Limb (tissue), 2 donors: ENCODE measurements around the gene SPECC1.
"Not testable (repeated sequence)": the region's sequence is repeated elsewhere in the genome, so short reads cannot be mapped to it uniquely, and the experiment has no call there.

Experiments
- DNase-seq, 2 donors: peaks; one replicate each; pipeline ENCODE4 v3.0.0-alpha.2; 2016; ENCODE audit errors: extremely low spot score in 2 of 2

The SPECC1 gene

DNA sequence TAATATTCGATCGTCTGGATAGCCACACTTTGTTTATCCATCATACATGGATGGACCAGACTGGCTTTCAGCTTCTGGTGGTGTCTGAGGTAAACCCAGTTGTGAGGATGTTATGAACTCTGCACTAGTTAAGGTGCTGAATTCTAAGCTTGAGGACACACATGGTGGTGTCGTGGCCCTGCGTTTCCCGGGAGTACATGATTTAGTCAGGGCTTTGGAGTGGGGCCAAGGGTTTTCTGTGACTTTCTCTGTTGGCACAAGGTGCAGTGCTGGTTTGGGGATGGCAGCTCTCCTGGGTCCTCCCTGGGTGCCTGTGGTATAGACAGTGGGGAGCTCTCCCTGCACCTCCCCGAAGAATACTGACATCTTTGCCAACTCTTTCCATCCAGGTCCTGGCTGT lies 116.6 kb downstream of the SPECC1 start:
- no peak for DNase-seq

DNA sequence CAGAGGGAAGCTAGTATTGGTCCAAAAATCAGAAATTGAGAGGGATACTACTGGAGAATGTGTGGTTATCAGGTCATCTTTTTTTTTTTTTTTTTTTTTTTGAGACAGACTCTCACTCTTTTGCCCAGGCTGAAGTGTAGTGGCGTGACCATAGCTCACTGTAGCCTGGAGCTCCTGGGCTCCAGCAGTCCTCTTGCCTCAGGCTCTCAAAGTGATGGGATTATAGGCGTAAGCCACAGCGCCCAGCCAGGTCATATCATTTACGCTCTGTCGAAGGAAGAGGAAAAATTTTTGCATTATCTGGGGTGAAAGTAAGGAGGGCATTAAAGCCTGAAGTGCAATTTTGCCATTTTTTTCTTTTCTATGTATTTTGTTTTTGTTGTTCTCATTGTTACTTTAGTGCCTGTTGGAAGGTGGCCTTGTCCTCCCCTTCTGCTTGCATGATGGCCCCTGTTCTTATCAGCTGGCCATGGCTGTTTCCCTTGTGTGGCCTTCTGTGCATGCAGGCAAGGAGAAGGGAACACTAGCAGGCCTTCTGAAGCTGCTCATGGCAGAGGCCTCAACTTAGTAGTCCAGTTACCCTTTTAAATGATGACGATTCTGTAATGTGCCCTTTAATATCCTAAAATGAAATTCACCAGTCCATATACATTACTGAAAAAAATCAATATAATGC lies 118.3 kb downstream of the SPECC1 start:
- DNase-seq, result no peak

DNA sequence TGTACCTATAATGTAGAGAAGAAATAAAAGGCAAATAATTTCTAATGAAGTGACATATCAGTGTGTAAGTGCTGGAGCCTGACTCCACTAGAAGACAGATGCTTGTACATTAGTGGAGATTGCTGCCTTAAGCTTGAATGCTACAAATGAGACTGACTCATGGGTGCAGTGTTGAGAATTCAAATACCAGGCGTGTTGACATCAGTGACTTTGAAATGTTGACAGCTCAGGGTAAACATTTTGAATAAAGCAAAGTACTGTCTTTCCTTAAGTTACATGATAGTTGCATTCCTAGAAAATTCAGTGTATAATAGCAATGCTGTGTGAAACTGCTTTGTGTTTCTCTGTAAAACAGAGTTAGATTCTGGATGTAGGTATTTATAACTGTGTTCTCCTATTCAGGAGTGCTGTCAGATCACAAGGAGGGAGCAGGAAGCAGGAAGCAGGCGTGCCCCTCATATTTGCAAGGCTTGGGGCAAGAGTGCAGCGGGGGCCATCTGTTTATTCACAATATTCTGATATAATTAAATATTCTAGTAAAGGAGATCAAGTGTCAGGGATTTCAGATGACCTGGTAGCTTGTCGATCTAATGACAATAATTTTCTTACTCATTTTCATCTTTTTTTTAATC lies 119.0 kb downstream of the SPECC1 start:
- DNase-seq, result no peak

DNA sequence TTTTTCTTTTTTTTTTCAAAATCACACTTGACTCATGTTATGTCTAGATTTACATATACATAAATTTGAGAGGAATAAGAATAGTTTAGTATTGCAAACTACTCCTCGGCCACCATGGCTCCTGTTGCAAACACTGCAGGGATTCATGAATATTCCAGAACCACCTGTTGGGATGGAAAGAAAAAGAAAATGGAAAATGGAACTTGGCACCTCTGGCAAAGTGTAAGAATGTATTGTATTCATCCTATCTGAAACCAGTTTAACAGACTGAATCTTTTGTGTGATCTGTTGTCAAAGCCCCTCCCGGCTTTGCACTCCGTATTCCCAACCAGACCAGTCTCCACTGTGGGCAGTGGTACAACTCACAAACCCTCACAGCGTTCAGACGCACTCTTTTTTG lies 124.4 kb downstream of the SPECC1 start:
- DNase-seq, result no peak

DNA sequence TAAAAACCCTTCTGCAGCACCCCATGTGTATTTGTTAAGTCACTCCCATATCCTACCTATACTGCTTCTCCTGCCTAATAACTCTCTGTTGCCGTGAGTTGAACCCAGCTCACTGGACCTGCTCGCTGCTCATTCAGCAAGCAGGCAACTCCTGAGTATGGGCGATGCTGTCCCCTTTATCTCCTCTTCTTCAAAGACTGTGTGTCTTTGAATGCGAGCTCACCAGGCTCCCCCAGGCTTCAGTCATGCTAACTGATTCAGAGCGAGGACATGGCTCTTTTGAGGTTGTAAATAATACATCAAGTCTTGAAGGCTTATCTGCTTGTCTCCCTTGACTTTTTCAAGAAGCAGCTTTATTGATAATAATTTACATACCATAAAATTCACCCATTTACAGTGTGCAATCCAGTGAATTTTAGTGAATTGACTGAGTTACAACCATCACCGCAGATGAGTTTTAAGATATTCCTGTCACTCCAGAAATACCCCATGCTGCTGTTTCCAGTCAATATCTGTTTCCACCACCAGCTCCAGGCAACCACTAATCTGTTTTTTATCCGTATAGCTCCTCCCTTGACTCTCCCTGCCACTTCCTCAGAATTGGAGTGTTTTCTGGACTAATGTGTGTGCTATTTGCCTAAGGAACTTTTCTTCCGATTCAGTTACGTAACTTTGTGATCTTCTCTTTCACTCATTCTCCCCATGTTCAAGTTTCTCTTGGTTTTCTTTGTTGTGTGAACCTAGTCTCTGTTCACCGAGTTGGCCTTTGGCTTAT lies 132.2 kb downstream of the SPECC1 start:
- DNase-seq, result no peak

DNA sequence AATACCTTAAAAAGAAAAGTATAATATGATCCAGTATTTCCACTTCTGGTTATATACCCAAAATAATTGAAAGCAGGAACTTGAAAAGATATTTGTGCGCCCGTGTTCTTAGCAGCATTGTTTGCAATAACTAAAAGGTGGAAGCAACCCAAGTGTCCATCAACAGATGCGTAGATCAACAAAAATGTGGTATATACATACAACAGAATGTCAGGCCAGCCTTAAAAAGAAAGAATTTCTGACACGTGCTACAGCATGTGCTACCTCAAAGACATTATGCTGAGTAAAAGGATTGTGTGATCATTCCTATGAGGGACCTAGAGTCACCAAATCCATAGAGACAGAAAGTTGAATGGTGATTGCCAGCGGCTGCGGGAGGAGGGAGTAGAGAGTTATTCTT lies 133.1 kb downstream of the SPECC1 start:
- no peak for DNase-seq

DNA sequence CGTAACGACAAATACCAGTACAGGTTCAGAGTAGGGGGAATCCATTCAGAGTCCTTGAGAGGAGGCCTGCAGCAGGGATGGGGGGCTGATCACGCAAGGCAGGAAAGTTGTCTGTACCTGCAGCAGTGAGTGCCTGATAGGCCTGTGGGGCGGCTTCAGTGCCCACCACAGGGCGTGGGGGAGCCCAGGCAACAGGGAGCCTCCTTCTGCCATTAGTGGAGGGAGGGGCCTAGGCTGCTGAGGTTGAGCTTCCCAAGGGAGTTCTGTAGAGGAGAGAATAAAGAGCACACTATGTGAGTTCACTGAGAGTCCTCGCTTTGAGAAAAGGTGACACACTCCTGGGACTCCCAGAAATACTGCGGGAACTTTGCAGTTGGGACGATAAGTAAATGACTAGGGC lies 134.6 kb downstream of the SPECC1 start:
- no peak for DNase-seq

DNA sequence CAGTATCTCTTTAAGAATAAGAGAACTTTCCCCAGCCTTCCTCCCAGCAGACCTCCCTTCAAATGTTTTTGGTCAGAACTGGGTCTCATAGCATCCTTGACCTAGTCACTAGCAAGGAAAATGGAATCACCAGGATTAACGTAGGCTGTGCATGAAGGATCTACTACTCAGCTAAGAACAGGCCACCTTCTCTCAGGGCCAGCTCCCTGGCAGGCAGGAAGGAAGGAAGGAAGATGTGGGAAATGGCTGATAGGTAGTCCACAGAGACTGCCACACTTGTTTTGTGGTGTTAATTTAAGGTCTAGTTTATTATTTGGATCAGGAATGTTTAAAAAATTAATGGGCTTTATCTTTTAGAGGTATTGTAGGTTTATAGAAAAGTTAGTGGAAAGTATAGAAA lies 136.4 kb downstream of the SPECC1 start:
- DNase-seq, result no peak

DNA sequence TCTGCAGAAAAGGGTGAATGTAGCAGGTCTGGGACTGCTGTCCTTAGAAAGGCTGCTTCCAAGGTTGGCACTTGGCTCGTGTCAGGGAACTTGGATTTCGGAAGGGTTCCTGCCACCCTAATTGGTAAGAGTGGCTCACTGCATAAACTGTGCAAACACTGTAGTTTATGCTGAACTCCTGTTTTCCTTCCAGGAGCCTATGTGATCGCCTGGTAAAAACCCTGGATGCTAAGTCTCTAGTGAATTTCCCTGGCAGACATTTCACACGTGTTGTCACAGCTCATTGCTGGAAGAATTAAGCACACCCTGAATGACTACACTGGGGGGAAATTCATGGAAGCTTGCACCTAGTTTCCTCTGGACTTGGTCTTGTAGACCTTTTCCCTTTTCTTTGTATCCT lies 140.1 kb downstream of the SPECC1 start:
- DNase-seq, result no peak

DNA sequence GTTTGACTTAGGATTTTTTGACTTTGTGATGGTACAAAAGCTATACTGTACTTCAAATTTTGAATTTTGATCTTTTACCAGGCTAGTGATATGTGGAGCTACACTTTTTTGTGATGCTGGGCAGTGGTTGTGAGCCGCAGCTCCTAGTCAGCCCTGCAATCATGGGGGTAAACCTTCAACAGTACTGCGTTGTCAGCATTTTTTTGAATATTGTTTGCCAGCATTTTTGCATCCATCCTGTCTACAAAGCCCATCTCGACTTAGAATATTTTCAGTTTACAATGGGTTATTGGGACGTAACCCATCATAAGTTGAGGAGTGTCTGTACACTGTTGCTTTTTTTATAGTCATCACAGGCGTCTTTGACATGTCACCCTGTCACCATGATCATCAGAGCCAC lies 142.0 kb downstream of the SPECC1 start:
- no peak for DNase-seq

DNA sequence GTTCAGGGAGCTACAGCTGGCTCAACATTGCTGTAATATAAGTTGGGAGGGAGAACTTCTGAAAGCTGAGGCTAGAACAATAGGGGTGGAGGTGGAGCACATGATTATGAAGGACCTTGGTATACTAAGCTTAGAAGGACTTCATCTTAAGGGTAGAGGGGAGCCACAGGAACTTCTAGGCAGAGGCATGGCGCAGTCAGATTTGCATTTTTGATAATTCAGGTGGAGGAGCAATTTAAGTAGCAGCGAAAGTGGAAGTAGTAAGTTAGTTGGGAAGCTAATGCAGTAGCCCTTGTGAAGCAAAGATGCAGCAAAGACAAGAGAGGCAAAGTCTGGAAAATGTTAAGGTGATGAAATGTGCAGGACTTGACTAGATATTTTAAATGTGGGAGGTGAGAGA lies 144.1 kb downstream of the SPECC1 start:
- no peak for DNase-seq

DNA sequence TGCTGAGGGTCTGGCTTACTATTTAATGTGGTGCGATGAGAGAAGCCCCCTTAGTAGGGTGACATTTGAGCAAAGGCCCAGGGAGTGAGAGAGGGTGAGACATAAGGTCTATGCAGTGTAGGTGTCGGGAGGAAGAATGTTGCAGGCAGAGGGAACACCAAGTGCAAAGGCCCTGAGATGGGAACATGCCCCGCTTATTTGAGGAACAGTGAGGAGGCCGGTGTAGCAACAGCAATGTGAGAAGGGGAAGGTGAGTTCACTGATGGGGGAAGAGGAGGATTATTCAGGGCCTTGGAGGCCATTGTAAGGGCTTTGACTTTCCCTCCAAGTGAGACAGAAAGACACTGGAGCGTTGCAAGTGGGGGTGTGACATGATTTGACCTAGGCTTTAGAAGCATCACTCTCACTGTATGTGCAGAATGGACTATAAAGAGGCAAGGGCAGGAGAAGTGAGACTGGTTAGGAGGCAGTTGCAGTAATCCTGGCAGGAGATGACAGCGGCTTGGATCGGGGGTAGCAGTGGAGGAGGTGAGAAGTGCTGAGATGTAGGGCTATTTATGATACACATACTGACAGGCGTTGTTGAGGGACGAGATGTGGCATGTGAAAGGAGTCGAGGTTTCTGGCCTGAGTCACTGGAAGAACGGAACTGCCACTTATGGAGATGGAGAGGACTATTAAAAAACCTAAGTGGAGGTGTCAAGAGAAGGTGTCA lies 145.3 kb downstream of the SPECC1 start:
- DNase-seq, result no peak

DNA sequence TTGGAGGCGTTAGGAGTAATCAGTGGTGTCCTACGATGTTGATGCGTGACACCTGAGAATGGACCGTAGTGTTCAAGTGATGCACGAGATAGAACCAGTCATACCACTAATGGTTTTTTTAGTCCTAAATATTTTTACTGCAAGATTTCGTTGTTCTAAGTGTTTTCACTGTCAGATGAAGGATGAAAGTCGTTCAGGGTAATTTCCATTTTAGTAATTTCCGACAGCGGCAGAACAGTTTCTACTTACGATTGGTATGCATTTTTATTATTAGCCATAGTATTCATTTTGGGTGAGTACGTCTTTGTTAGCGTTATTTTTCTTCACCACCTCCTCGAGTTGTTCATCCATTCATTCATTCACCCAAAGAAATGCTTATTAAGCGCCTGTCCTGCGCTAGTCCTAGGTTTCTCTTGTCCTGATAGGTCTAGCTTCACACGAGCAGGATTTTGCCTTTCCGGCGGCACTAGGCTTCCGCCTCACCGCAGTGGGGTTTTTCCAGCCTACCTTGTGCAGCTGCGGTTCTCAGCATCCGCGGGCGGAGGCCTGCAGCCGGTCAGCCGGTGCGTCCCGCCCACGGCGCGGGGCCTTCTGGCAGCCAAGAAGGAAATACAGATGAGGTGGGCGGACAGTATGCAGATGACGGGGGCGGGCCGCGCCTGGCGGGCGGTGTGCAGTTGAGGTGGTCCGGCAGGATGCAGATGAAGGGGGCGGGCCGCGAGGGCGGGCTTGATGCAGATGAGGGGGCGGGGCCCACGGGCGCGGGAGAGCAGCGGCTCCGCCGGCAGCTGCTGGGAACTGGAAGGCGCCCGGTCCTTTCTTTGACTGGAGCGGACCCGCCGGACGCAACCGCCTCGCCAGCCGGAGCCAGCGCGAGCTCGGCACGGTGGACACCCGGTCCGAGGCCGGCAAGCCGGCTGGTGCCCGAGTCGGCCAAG lies 146.4 kb downstream of the SPECC1 start:
- peak; percentile 94 to 98 for DNase-seq

DNA sequence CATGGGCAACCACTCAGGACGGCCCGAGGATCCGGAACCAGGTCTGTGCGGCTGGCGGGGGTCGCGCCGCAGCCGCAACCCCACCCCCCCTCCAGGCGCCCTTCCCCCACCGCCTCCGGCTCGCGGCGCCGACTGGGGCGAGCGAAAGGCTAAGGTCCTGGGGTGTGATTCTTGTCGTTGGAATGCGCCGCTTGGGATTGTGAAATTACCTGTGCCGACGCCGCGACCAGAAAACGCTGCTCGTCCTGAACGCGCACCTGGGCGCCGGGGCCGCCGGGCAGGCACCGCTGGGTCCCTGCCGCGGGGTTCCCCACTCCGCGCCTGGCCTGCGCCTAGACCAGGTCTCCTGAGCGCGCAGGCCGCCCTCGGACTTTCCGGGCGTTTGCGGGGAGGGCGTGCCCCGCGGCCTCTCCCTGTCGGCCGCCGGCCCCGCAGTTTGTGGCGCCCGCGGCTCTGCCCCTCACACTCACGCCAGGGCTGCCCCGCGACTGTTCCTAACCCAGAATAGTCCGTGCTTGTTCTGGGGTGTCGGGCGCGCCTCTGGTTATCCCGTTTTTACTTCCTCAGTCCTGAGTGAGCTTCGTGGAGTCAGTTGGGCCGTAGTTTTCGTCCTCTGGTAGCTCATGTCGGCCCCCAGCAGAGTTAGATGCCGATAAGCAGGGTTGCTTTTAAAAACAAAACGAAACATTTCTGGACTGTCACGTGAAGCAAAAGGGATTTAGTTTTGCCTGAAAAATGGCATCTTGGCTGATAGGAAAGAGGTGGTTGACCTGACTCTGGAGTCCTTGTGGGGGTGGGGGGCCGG lies 147.2 kb downstream of the SPECC1 start:
- DNase-seq, result no peak

DNA sequence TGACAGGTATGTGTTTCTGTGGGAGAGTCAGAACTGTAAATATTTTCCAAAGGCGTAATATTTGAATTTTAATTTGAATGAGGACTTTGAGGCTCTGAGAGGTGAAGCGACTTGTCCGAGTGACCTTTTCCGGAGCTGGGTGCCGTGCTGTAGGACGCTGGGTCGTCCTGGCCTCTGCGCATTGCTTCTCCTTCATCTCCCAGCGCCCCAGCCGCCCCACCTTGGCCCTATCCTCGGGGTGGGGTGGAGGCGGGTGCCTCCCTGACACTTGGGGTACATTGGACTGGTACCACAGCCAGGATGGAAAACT lies 147.8 kb downstream of the SPECC1 start:
- no peak for DNase-seq

DNA sequence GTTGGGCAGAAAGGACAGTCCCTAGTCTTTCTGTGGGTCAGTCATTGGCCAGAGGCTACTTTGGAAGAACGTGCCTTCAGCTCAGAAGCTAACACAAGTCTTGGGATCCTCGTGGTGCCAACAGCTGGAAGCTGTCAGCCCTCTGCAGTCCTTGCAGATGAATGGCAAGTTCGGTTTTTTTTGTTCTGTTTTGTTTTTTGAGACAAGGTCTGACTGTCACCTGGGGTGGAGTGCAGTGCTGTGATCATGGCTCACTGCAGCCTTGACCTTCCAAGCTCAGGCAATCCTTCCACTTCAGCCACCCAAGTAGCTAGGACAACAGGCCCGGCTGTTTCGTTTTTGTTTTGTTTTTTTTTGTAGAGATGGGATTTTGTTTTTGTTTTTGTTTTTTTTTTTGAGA lies 149.4 kb downstream of the SPECC1 start:
- no peak for DNase-seq

DNA sequence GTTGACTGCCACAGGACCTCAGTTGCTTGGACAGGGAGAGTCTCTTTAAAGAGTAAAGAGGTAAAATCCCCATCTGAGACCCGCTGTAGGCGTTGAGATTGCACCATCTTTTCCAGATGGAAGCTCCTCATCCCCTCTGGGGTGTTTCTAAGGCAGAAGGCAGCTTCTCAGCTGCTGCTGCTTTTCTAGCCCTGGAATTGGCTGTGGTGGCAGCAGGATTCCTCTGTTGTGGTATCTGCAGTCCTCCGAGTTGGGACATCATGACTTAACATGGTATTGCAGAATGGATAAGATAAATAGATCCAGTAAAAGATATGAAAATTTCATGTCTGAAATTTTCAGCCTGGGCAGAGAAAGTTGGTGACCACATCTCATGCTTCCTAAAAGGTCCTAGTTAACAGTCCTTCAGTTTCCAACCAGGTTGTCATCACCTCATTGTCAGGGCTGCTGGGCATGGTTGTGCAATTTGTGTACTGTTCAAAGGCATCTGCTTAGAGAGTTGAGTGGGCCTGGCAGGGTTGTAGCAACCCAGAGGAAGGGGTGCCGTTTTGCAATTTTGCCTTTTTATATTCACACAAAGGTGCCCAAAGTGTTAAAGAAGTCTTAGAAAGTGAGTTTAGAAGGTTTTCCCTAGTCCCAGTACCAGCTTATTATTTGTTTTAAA lies 150.4 kb downstream of the SPECC1 start:
- no peak for DNase-seq

DNA sequence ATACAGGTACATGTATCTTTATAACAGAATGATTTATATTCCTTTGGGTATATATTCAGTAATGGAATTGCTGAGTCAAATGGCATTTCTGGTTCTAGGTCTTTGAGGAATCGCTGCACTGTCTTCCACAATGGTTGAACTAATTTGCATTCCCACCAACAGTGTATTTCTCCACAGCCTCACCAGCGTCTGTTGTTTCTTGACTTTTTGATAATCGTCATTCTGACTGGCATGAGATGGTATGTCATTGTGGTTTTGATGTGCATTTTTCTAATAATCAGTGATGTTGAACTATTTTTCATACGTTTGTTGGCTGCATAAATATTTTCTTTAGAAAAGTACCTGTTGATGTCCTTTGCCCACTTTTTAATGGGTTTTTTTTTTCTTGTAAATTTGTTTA lies 156.4 kb downstream of the SPECC1 start:
- DNase-seq, result not testable (repeated sequence)

DNA sequence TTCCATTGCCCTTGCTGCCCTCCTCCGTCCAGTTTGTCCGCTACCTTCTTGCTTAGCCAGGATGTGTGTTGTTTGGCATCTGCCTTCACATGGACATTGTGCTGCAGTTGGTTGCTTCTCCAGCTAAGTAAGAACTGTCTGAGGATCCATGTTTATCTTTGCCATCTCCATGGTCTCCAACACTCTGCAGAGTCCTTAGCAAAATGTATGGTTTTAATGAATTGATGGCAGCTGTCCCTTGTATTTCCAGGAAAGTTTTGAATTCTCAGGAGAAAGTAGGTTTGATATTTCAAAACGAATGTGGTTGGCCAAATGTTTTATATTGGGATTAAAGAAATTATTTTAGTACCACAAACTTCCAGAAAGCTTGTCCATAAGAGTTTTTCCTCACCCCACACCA lies 160.9 kb downstream of the SPECC1 start:
- no peak for DNase-seq
